Mucosa of descending colon (tissue), 3 donors: ENCODE data around the gene CTNNBL1. TPM values are rescaled to one million over a fixed set of nuclear protein-coding genes. Genes with fewer than 3 reads are reported as not detected.
"Not testable (repeated sequence)": the region's sequence is repeated elsewhere in the genome, so short reads cannot be mapped to it uniquely, and the experiment has no call there.

Experiments
- ATAC-seq: fragments of 200-7000 bp; cut with Tn5 transposase; one replicate; pipeline ENCODE4 v1.9.1; 2020; ENCODE audit warnings: mild to moderate bottlenecking, moderate library complexity
- DNase-seq, 3 donors: peaks; one replicate each; pipeline ENCODE4 v3.0.0-alpha.2; 2020
- H3K36me3 ChIP-seq: fragments of 200-600 bp; one replicate; pipeline ENCODE4 v1.8.0; 2021; ENCODE audit warnings: low read depth, mild to moderate bottlenecking
- H3K4me1 ChIP-seq: fragments of 200-600 bp; one replicate; pipeline ENCODE4 v1.8.0; 2021; ENCODE audit warnings: low read depth, mild to moderate bottlenecking
- H3K4me3 ChIP-seq: fragments of 200-600 bp; one replicate; pipeline ENCODE4 v1.8.0; 2021; ENCODE audit warnings: mild to moderate bottlenecking
- H3K9me3 ChIP-seq: fragments of 200-600 bp; one replicate; pipeline ENCODE4 v1.8.0; 2021; ENCODE audit warnings: mild to moderate bottlenecking
- CTCF ChIP-seq: fragments of 200-600 bp; IDR thresholded peaks from one replicate; pipeline ENCODE4 v1.8.0; 2022; ENCODE audit warnings: antibody characterized with exemption, mild to moderate bottlenecking
- intact Hi-C, 2 donors: fragments of 100-400 bp; cut with DNase I in 1 of 2; cut with micrococcal nuclease in 1 of 2; formaldehyde crosslinking; loops; one replicate each; pipeline versions ENCODE4 v1.11.0 to v1.11.1; 2022; cut with DNase I, micrococcal nuclease
- total RNA-seq, 3 donors: library from RNA; stranded (reverse); fragmentation: NEBNext Ultra II Directional in 2 of 3; extraction: Animal tissue kit (Norgen Biotek cat#: 25700) in 2 of 3; gene quantifications; one replicate each; pipeline versions ENCODE4 v1.2.1 to v1.2.4, GENCODE V29; 2021 to 2023
- donor health status: DM: no; HTN: no; CAD: no; lungs with moderate emphysema.
- donor health status: DM: no; HTN: no; CAD: no.
- donor health status: DM: no; HTN: yes; CAD: no.

Gene CTNNBL1
- total RNA-seq, 3 donors from 2014 or later = 31.0 to 64.8 (median 37.8) TPM

- intact Hi-C loops = no loop called here
- no peak for TF ChIP-seq CTCF
- H3K36me3 ChIP-seq = no peaks in the 10 kb centered on the region
- no peaks in the 10 kb centered on the region for H3K4me1 ChIP-seq
- ATAC-seq = no peak
- H3K9me3 ChIP-seq = no peaks in the 10 kb centered on the region
- H3K4me3 ChIP-seq = no peak overlapping the region
- no peak for DNase-seq
These were observed 21.7 kb upstream of the CTNNBL1 start for GRCh38 chr20:37672143-37672542.

GRCh38 chr20:37673444-37673843, 20.4 kb upstream of the CTNNBL1 start:
- intact Hi-C loops = no loop called here
- Histone ChIP-seq H3K9me3 (no peaks in the 10 kb centered on the region), H3K4me1 (no peaks in the 10 kb centered on the region), H3K36me3 (no peaks in the 10 kb centered on the region), H3K4me3 (no peak overlapping the region)
- ATAC-seq = no peak
- TF ChIP-seq CTCF = no peak
- DNase-seq = no peak

- TF ChIP-seq CTCF = no peak
- DNase-seq = no peak
- Histone ChIP-seq H3K4me3 (no peak overlapping the region), H3K36me3 (no peaks in the 10 kb centered on the region), H3K9me3 (no peaks in the 10 kb centered on the region), H3K4me1 (no peaks in the 10 kb centered on the region)
- no peak for ATAC-seq
- intact Hi-C loops = no loop called here
These were observed 17.4 kb upstream of the CTNNBL1 start for GRCh38 chr20:37676440-37676839.

- DNase-seq (no peak), ATAC-seq (no peak)
- no peak overlapping the region for H3K4me3 ChIP-seq
- intact Hi-C loops = no loop called here
- H3K36me3 ChIP-seq = no peaks in the 10 kb centered on the region
- H3K4me1 ChIP-seq = no peaks in the 10 kb centered on the region
- no peaks in the 10 kb centered on the region for H3K9me3 ChIP-seq
- TF ChIP-seq CTCF = no peak
These were observed 15.6 kb upstream of the CTNNBL1 start for GRCh38 chr20:37677969-37678861.

GRCh38 chr20:37679751-37680150, 14.1 kb upstream of the CTNNBL1 start:
- H3K4me3 ChIP-seq, H3K4me1 ChIP-seq, H3K9me3 ChIP-seq, H3K36me3 ChIP-seq, ATAC-seq, intact Hi-C loops, DNase-seq: not testable (repeated sequence)

- no peaks in the 10 kb centered on the region for H3K9me3 ChIP-seq
- intact Hi-C loops = no loop called here
- no peaks in the 10 kb centered on the region for H3K36me3 ChIP-seq
- TF ChIP-seq CTCF = no peak
- no peak overlapping the region for H3K4me3 ChIP-seq
- DNase-seq (no peak), ATAC-seq (no peak)
- no peaks in the 10 kb centered on the region for H3K4me1 ChIP-seq
These were observed 13.4 kb upstream of the CTNNBL1 start for GRCh38 chr20:37680420-37680819.
